CD4-positive, alpha-beta T cell treated with Interleukin-2 at 100 ng/mL for 4 hours (primary cell): ENCODE results near the gene HIVEP3.

Experiments
- DNase-seq: peaks from one replicate; pipeline ENCODE4 v3.0.0-alpha.2; 2020; ENCODE audit warnings: low spot score

The HIVEP3 gene

GRCh38 chr1:41665962-41666917 is 252.5 kb downstream of the HIVEP3 start:
- DNase-seq, result no peak

- DNase-seq, result no peak
These were observed 253.7 kb downstream of the HIVEP3 start for GRCh38 chr1:41664861-41665640.

DNA sequence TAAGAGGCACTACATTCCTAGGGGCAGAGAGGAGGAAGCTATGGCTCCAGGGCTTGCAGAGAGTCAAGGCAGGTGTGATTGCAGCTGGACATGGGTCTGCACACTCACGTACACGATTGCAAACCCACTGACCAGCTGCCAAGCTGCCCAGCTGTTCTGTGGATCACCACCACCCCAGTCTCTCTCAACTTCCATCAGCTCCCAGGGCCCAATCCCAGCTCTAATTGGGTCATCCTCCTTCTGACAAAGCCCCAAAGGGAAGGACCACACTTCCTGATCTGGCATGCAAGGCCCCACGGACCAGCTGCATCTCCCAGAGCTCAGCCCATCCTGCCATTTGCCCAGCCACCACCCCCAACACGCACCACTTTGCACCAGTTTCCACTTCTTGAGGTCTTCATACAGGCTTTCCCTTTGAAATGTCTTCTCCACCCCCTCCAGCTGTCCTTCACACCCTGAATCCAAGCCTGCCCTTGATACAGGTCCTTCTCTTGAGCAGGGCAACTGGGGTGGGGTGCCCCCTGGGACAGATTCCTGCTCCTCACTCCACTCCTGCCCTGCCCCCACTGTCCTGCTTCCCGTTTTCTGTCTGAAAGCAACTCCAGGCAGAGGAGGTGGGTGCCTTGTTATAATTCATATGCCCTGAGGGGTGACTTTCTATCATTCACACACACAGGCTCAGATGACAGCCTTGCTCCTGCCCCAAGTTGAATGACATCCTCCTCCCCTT is 254.9 kb downstream of the HIVEP3 start:
- no peak for DNase-seq

DNA sequence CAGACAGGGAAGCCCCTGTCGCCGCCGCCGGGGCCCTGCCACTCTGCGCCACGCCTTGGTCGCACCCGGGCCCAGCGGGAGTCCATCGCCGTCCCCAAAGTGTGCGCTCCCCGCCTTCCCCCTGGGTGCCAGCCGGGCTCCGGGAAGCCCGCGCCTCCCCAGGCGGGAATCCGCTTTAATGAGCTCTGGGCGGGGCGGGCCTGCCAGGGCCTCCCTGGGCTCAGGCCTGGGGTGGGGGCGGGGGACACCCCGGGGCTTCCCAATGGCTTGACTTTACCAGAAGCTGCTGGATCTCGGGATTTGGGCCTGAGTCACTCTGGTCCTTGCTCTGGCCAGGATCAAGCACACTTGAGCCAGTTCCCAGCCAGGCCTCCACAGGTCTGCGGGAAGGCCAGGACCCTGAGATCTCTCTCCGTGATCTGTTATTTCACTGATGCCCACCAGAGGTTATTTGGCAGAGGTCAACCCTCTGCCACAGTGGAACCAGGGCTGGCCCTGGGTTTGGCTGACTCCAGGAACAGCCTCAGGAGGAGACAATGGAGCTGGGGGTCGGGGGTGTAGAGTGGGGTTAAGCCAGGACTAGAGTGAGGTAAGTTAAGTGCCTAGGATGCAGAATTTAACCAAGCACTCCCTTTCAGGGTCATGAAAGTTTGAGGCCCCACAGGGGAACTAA is 255.8 kb downstream of the HIVEP3 start:
- no peak for DNase-seq

DNA sequence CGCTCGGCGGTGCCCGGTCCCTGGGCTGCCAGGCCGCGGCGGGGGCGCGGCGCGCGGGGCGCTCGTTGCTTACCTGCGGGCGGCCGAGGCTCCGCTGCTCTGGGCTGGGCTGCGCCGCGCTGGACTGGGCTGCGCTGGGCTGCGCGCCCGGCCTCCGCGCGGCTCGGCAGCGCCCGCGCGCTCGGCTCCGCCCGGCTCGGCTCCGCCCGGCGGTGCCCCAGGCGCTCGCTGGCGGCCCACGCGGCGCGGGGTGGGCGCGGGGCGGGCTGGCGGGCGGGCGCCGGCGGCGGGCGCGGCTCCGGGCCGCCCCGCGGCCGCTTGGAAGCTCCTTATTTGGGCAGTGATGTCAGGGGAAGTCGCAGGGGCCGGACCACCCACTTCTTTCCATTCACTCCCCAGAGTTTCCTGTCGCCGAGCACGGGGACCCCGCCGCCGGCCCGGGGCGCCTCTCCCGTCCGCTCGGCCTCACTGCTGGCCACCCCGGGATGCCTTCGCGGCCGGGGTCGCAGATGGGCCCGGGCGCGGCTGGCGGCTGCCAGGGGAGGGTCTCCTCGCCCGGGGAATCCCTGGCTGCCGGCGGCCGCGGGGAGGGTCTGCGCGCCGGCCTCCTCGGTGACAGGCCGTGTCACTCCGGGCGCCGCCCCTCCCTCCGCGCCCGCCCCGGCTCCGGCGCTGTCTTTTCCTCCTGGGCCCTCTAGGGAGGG is 256.5 kb downstream of the HIVEP3 start:
- DNase-seq, result peak; percentile 74

GRCh38 chr1:41661428-41662060 is 257.2 kb downstream of the HIVEP3 start:
- no peak for DNase-seq

- no peak for DNase-seq
These were observed 257.9 kb downstream of the HIVEP3 start for GRCh38 chr1:41660570-41661427.

- DNase-seq, result no peak
These were observed 258.8 kb downstream of the HIVEP3 start for GRCh38 chr1:41659903-41660302.

DNA sequence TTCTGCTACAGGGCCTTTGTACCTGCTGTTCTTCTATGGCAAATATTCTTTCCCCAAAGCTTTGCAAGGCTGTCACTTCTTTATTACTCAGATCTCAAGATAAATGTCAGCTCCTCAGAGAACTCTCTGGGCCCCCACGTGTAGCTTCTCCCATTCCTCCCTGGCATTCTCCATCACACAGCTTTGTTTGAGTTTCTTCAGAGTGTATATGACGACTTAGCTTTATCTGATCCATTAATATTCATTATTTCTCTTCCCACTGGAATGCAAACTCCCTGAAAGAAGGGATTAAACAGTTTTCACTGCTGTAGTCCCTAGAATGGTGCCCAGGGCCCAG is 259.6 kb downstream of the HIVEP3 start:
- no peak for DNase-seq

GRCh38 chr1:41658431-41659158 is 260.1 kb downstream of the HIVEP3 start:
- DNase-seq, result no peak

DNA sequence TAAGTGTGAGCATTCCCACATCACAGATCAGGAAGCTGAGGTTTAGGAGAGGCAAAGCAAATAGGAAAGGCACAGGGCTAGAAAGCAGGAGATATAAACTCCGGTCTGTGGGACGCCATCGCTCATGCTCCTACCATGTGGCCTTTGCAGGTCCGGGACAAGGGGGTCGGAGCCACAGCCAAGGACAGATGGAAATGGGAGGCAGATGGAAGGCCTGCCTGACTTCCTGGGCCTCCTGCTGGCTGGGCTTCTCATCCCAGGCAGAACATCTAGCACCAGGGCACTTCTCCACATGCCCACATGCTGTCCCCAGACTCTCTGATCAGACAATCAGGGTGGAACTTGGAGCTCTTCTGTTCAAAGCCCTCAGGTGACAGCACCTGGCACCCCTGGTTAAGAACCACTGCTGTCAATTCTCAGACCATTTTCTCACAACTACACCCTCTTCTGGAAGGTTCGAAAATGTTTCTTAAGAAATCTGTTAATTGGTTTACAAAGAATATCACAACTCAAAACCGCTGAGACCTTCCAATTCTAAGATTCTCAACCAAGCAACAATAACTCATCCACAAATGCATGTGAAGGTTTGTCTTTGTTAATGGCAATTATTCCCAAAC is 260.9 kb downstream of the HIVEP3 start:
- no peak for DNase-seq

- DNase-seq, result no peak
These were observed 261.8 kb downstream of the HIVEP3 start for GRCh38 chr1:41656825-41657500.

- DNase-seq, result no peak
These were observed 262.7 kb downstream of the HIVEP3 start for GRCh38 chr1:41656068-41656467.

DNA sequence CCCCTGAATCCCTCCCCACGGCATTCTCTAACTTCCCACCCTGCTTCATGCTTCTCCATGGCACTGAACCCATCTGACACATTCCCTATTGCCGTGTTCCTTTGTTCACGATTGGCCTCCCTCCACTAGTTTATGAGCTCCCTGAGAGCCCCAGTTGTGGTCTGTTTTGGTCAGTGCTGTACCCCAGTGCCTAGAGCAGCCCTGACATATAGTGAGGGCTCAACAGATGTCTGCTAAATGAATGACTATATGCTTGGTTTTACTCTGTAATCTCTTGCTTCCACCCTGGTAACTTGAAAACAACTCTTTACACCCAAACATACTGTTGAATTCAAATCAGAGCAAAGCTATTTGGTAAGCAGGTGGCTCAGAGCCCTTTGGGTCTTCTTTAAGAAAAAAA is 263.1 kb downstream of the HIVEP3 start:
- no peak for DNase-seq

DNA sequence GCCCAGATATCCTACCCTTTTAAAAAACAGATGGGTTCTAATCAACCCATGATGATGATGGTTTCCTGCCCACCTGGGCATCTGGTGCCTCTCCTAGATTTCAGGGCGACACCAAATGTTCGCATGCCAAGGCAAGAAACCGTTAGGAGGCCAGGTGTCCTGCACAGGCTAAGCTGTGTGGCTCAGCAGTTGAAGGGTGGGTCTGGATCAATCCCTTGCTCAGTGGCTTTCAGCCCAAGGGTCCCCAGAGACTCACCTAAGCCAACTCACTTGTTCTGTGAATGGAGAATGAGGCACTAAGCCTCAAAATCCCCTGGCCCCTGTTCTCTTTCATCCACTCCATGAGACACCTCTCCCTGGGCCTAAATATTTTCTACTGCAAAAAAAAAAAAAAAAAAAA is 265.1 kb downstream of the HIVEP3 start:
- no peak for DNase-seq

- no peak for DNase-seq
These were observed 266.1 kb downstream of the HIVEP3 start for GRCh38 chr1:41652384-41653265.
